NCI-H2196 (cell line): Measurements from ENCODE around the gene RBMS3.

Experiments used
- DNase-seq: peaks from one replicate; lab custom pipeline; 2025; ENCODE audit not compliant: unreplicated experiment; lab: John Stamatoyannopoulos, UW

Gene RBMS3

GRCh38 chr3:29852767-29853166 lies 571.9 kb downstream of the RBMS3 start:
- DNase-seq, result no peak

- DNase-seq, result no peak
Observed at GRCh38 chr3:29853841-29854397, 573.0 kb downstream of the RBMS3 start.

GRCh38 chr3:29854821-29855220 lies 574.0 kb downstream of the RBMS3 start:
- no peak for DNase-seq

- no peak for DNase-seq
Observed at GRCh38 chr3:29859726-29860270, 578.9 kb downstream of the RBMS3 start.

- DNase-seq, result no peak
Observed at GRCh38 chr3:29864809-29865208, 583.9 kb downstream of the RBMS3 start.

- DNase-seq, result no peak
Observed at GRCh38 chr3:29868543-29869101, 587.8 kb downstream of the RBMS3 start.

- DNase-seq, result no peak
Observed at GRCh38 chr3:29870136-29870535, 589.3 kb downstream of the RBMS3 start.

- DNase-seq, result no peak
Observed at GRCh38 chr3:29871087-29871486, 590.2 kb downstream of the RBMS3 start.

- DNase-seq, result no peak
Observed at GRCh38 chr3:29880809-29881208, 599.9 kb downstream of the RBMS3 start.

GRCh38 chr3:29887451-29887850 lies 606.6 kb downstream of the RBMS3 start:
- DNase-seq, result no peak

- DNase-seq, result no peak
Observed at GRCh38 chr3:29889215-29889614, 608.3 kb downstream of the RBMS3 start.

GRCh38 chr3:29890801-29891200 lies 609.9 kb downstream of the RBMS3 start:
- DNase-seq, result no peak

- no peak for DNase-seq
Observed at GRCh38 chr3:29892976-29893554, 612.2 kb downstream of the RBMS3 start.

- no peak for DNase-seq
Observed at GRCh38 chr3:29896856-29897255, 616.0 kb downstream of the RBMS3 start.

- no peak for DNase-seq
Observed at GRCh38 chr3:29898171-29898965, 617.5 kb downstream of the RBMS3 start.

- DNase-seq, result no peak
Observed at GRCh38 chr3:29899021-29899420, 618.1 kb downstream of the RBMS3 start.

- DNase-seq, result no peak
Observed at GRCh38 chr3:29901097-29901496, 620.2 kb downstream of the RBMS3 start.

- no peak for DNase-seq
Observed at GRCh38 chr3:29903600-29903999, 622.7 kb downstream of the RBMS3 start.

- no peak for DNase-seq
Observed at GRCh38 chr3:29906906-29907305, 626.0 kb downstream of the RBMS3 start.

- no peak for DNase-seq
Observed at GRCh38 chr3:29912600-29913288, 631.9 kb downstream of the RBMS3 start.

- no peak for DNase-seq
Observed at GRCh38 chr3:29914861-29915524, 634.1 kb downstream of the RBMS3 start.
